ENCODE results near the gene CPLANE1.

- TF ChIP-seq SRF (CRISPR knock-in tag; IDR thresholded peaks at IDR 0.05) (no peak), CBX1 (IDR thresholded peaks at IDR 0.05; ENCODE audit: low read depth) (no peak), TRIM28 (IDR thresholded peaks at IDR 0.05) (no peak), EZH2 (IDR thresholded peaks at IDR 0.05; ENCODE audit: borderline replicate concordance, low read depth, low read length) (no peak), CTCF (IDR thresholded peaks at IDR 0.05 in 2 of 3, conservative IDR thresholded peaks at IDR 0.05 in 1 of 3; ENCODE audit: insufficient read depth in 2 of 3, low read depth in 1 of 3, low read length in 3 of 3) (no peak), ZNF274 (IDR thresholded peaks at IDR 0.05; ENCODE audit: borderline replicate concordance, low read depth, low read length) (no peak), SP2 (IDR thresholded peaks at IDR 0.05; ENCODE audit: extremely low read depth, low read depth, low read length, poor library complexity, severe bottlenecking) (no peak), TARDBP (IDR thresholded peaks at IDR 0.05) (no peak), ZNF766 (CRISPR knock-in tag; conservative IDR thresholded peaks at IDR 0.05) (no peak), ETV6 (IDR thresholded peaks at IDR 0.05; ENCODE audit: borderline replicate concordance in 1 of 2, low read depth in 2 of 2, low read length in 1 of 2) (no peak), ETV6 (CRISPR knock-in tag; IDR thresholded peaks at IDR 0.05; ENCODE audit: borderline replicate concordance) (no peak), HBP1 (CRISPR knock-in tag; IDR thresholded peaks at IDR 0.05) (no peak), CBX3 (IDR thresholded peaks at IDR 0.05; ENCODE audit: borderline replicate concordance in 1 of 2, low read length in 2 of 2) (no peak)
Measured at GRCh38 chr5:37121465-37121864, 127.7 kb downstream of the CPLANE1 start.
